ENCODE measurements around the gene MAP3K10.

MAP3K10 gene

DNA sequence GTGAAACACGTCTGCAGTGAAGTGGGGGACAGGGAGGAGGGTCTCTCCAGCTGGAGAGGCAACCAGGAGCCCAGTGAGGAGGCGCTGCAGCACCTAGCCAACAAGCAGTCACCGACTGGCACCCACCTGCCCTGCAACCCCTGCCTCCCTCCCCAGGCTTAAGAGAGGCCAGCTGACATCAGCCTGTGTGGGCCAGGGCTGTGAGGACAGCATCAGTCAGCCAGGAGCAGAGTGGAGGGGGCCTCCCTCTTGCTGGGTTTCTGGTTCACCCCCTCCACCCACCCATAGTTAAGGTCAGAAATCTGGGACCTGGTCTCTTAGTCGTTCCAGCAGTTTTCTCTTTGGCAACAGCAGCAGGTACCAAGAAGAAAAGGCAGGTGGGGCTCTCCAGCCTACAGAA lies 60.8 kb downstream of the MAP3K10 start:
- DNase-seq = no peak

DNA sequence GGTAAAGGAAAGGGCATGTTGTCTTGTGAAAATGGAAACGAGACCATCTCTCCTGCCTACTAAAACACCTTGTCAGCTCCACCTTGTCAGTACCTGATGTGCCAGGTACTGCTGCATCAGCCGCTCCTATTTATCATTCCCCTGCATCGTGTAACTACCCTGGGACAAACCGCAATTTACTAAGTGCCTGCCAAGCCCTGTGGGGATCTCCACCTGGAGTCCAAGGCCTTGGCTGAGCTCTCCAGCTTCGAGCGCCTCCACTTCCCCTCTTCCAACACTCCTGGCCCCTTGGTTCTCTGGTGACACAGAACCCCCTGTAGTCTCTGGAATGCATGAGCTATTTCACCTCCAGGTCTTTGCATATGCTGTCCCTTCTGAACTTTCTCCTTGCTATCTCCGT lies 61.2 kb downstream of the MAP3K10 start:
- DNase-seq = no peak

DNA sequence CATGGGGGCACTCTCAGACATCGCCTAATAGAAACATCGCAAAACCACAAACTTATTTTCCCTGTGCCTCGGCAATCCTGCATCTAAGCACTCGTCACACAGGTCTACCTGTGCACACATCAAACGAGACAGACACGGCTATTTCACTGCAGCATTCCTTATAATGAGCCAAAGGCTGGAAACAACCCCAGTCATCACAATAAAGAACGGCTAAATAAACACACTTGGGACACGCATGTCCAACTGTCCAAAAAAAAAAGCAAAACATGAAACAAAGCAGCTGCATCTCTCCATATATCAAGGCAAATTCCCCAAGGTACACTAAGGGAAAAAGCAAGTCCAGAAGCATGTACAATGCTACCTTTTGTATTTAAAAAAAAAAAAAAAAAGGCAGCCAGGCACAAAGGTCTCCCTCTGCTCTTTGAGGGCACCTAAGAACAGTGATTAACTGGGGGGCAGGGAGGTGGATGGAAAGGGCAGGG lies 62.4 kb downstream of the MAP3K10 start:
- DNase-seq = no peak

DNA sequence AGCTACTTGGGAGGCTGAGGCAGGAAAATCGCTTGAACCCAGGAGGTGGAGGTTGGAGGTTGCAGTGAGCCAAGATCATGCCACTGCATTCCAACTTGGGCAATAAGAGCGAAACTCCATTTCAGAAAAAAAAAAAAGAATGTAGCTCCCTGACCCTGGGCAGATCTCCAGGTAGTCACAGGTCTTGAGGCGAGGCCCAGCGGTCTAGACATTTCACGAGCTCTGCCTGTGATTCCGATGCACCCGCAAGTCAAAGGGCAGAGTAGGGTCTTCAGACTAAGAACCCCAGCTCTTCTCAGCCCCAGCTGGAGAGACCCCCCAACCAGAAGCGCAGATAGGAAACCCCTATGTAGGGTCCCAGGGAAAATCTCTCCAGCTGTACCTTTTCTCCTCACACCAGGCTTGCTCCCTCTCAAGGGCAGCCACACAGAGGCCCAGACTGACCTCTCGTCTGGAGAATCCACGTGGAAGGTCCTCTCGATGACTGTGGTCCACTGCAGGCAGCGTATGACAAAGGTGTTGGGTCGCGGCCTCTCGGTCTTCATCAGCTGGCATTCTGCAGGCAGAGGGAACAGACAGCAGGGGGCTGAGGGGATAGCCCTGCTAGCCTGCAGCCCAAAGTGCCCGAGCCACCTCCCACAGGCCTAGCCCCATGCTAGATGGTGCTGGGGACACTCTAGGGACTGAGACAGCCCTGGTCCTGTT lies 63.6 kb downstream of the MAP3K10 start:
- DNase-seq = no peak

DNA sequence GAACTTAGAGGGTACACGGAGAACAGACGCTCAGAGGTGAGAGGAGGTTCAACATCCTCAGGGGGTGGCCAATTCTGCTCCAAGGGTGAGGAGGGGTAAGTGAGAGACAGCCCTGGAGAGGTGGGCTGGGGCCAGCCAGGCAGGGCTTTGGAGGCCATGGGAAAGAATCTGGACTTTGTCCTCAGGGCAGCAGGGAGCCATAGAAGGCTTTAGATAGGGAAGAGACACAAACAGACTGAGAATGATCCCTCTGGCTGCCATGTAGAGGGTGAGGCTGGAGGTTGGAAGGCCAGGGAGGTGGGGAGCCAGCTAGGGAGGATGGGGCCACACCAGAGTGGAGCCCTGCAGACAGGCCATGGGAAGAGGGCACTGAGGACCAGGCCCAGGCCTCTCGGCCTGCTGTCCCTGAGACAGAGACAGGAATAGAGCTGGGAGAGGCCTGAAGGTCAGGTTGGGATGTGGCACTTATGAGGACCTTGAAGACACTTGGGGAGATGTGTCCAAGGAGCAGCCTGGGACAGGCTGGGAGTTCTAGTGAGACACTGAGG lies 64.5 kb downstream of the MAP3K10 start:
- no peak for DNase-seq

DNA sequence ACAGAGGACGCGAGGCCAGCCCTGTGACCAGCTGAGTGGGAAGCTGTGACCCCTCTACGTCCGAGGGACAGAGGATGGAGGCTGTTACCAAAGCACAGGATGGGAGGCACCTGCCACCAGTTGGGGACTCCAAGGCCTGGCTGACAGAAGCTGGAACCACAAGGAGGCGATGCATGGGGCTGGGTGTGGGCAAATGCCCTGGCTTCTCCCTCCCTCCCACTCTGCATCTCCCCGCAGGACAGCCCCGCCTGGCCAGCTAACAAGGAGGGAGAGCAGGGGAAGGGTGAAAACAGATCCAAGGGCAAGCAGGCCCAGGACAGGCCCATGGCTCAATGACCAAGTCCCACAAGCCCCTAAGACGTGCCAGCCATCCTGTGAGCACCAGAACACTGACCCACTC lies 65.3 kb downstream of the MAP3K10 start:
- no peak for DNase-seq

DNA sequence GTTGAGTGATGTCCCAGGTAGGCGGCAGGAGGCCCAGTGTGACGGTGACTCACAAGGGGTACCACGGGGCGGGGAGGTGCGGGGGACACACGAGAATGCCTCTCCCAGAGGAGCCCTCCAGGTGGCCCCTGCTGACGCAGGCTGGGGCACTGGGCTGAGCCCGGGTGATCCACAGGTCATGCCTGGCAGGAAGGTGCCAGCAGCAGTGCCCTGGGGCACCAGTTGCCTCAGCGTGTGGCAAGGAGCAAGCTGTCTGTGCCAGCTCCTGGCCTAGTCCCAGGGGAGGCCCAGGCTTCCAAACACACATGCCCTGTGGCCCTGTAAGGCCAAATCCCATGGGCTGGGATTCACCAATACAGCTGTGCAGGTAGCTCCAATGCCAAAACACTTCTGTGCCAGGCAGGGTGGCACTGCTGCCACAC lies 65.9 kb downstream of the MAP3K10 start:
- DNase-seq = no peak

DNA sequence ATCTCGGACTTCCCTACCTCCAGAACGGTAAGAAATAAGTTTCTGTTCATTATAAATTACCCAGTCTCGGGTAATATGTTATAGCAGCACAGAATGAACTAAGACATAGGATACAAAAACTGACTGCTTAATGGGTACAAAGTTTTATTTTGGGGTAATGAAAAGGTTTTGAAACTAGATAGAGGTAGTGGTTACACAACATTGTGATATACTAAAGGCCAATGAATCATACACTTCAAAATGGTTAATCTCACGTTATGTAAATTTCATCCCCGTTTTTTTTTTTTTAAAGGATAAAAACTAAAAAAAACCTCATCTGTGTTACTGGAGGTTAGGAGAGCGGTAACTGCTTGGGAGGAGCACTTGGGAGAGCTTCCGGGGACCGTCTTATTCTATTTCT lies 70.4 kb downstream of the MAP3K10 start:
- no peak for DNase-seq

DNA sequence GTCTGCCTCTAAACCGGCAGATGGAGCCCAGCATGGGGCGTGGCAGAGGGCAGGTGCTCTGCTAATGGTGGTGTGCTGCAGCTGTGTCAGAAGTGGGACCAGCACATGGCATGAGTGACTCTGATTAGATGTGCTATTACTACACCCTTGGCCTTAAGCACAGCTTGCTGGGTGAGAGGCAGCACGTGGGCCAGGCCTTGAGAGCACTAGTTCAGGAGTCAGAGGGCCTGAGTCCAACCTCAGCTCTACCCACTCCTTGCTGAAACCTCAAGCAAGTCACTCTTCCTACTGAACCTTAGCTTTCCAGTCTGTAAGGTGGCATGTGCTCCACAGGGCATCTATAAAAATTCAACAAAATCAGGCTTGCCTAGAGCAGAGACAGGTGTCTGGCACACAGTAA lies 71.2 kb downstream of the MAP3K10 start:
- DNase-seq = no peak

DNA sequence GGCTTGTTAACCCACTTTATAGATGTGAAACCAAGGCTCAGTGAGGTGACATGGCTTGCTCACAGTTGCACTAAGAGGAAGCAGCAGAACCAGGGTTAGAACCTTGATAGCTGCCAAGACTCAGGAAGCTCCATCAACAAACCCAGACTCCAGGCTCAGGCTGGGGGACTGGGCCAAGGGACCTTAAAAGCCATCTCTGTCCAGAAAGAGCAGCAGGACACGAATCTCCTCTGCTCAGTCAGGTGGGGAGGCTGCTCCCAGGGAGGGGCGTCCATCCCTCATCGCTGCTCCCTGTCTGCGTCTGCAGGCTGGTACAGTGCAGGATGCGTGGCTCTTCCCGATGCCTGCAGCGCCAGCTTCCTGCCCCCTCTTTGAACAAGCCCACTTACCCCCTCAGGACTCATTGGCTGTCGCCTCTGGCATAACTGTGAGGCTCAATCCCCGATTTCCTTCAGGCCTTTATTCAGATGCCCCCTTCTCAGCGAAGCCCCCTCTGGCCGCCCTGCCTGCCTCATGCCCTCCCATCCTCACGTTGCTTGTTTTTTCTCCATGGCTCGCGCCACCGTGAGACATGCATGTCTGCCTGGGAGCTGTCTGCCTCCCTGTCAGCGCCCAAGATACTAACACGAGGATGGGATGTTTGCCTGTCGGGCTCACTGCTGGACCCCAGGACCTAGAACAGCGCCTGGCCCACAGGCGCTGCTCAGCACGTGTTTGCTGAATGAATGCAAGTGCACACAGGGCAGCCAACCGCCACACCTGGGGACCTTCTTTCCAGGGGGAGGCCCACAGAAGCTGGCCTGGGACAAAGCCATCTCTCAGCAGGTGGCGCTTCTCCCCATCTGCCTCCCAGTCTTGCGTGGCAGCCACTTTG lies 72.5 kb downstream of the MAP3K10 start:
- no peak for DNase-seq

DNA sequence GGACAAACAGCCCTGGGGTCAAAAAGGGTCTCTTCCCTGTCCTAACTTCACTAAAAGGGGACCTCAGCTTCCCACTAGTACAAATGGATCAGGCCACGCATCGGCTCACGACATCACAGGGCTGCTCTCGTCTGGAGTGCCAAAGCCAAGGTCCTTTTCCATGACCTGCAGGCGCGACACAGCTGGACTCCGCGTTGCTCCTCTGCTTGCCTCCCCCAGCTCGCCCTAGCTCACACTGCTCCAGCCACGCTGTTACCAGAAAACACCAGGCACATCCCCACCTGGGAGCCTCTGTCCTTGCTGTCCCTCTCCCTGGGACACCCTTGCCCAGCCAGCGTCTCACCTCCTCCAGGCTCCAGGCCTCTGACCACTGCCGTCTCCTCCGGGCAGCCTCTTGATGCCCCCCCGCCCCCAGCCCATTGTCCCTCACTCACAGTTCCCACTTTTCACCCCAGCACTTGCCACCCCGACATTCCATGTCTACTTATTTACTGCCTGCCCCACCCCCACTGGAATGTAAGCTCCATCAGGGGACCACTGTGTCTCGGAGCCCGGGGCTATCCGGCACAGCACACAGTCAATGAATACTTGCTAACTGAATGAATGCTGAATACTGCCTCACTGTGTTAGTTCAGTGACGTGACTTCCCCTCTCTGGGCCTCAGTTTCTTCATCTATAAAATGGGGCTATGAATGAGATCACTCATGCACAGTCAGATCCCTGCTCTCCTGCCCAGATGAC lies 73.3 kb downstream of the MAP3K10 start:
- DNase-seq = no peak

All from GOT3 (cell line).